HG03565 (cell line): ENCODE data around the gene EXD2.
"Not testable (repeated sequence)": the region's sequence is repeated elsewhere in the genome, so short reads cannot be mapped to it uniquely, and the experiment has no call there.

Experiments
- ATAC-seq: cut with Tn5 transposase; IDR thresholded peaks from one replicate; pipeline ENCODE4 v1.9.1; 2021; ENCODE audit warnings: mild to moderate bottlenecking, moderate library complexity; ENCODE audit not compliant: unreplicated experiment

EXD2 gene

GRCh38 chr14:69191340-69192111, at the start of gene EXD2:
EXD2 (plus strand) TSS chr14:69191498; CDS start chr14:69209471, 17,973 bp downstream.
- peak; percentile 68 for ATAC-seq

- ATAC-seq = no peak
Measured at GRCh38 chr14:69141550-69141949, 49.7 kb upstream of the EXD2 start.

GRCh38 chr14:69142101-69142500, 49.2 kb upstream of the EXD2 start:
- ATAC-seq = no peak

- ATAC-seq = no peak
Measured at GRCh38 chr14:69149461-69150244, 41.6 kb upstream of the EXD2 start.

GRCh38 chr14:69151458-69152180, 39.7 kb upstream of the EXD2 start:
- ATAC-seq = peak; percentile 47

GRCh38 chr14:69152181-69152901, 39.0 kb upstream of the EXD2 start:
- no peak for ATAC-seq

- no peak for ATAC-seq
Measured at GRCh38 chr14:69152902-69153151, 38.5 kb upstream of the EXD2 start, which contains the start of gene DCAF5. DCAF5 (minus strand) TSS chr14:69153119; CDS start chr14:69152978, 141 bp downstream.

GRCh38 chr14:69153152-69153872, 38.0 kb upstream of the EXD2 start:
- ATAC-seq = peak; percentile 75

- no peak for ATAC-seq
Measured at GRCh38 chr14:69153873-69154270, 37.4 kb upstream of the EXD2 start.

GRCh38 chr14:69154779-69155178, 36.5 kb upstream of the EXD2 start:
- no peak for ATAC-seq

GRCh38 chr14:69156224-69156623, 35.1 kb upstream of the EXD2 start:
- no peak for ATAC-seq

- ATAC-seq = no peak
Measured at GRCh38 chr14:69161590-69161989, 29.7 kb upstream of the EXD2 start.

GRCh38 chr14:69165787-69166186, 25.5 kb upstream of the EXD2 start:
- ATAC-seq = not testable (repeated sequence)

GRCh38 chr14:69170839-69171238, 20.5 kb upstream of the EXD2 start:
- no peak for ATAC-seq

GRCh38 chr14:69171569-69171968, 19.7 kb upstream of the EXD2 start:
- no peak for ATAC-seq

GRCh38 chr14:69175130-69175529, 16.2 kb upstream of the EXD2 start:
- ATAC-seq = no peak

- no peak for ATAC-seq
Measured at GRCh38 chr14:69181491-69181890, 9.8 kb upstream of the EXD2 start.

- ATAC-seq = not testable (repeated sequence)
Measured at GRCh38 chr14:69182580-69182979, 8.7 kb upstream of the EXD2 start.

- ATAC-seq = no peak
Measured at GRCh38 chr14:69183735-69184134, 7.6 kb upstream of the EXD2 start.

- ATAC-seq = no peak
Measured at GRCh38 chr14:69190191-69190590, 1.1 kb upstream of the EXD2 start.
